Nephron (organoid): ENCODE data around the gene ZNF324.
"Not testable (repeated sequence)": the region's sequence is repeated elsewhere in the genome, so short reads cannot be mapped to it uniquely, and the experiment has no call there.

ENCODE experiments used
- H3K27ac Mint-ChIP-seq, 3 experiments: 2 replicates each; pipeline ENCODE4 v1.8.0; 2020; ENCODE audit warnings: mixed read lengths in 3 of 3, mild to moderate bottlenecking in 2 of 3, moderate library complexity in 1 of 3
- H3K27me3 Mint-ChIP-seq: 2 replicates; pipeline ENCODE4 v1.8.0; 2021; ENCODE audit warnings: low read depth, mild to moderate bottlenecking, moderate library complexity, mixed read lengths
- H3K36me3 Mint-ChIP-seq: 2 replicates; pipeline ENCODE4 v1.8.0; 2020; ENCODE audit warnings: low read depth, mixed read lengths
- H3K4me1 Mint-ChIP-seq: 2 replicates; pipeline ENCODE4 v1.8.0; 2020; ENCODE audit warnings: mixed read lengths
- H3K4me3 Mint-ChIP-seq, 3 experiments: 2 replicates each; pipeline ENCODE4 v1.8.0; 2020; ENCODE audit warnings: mild to moderate bottlenecking in 3 of 3, mixed read lengths in 3 of 3, moderate library complexity in 2 of 3
- H3K9me3 Mint-ChIP-seq: 2 replicates; pipeline ENCODE4 v1.8.0; 2020; ENCODE audit warnings: mixed read lengths
- CTCF ChIP-seq, 3 experiments: fragments of 200-600 bp; sonication (generic); IDR thresholded peaks; one replicate each; pipeline ENCODE4 v1.5.0; 2021; ENCODE audit warnings: antibody characterized with exemption in 3 of 3; ENCODE audit not compliant: unreplicated experiment in 3 of 3

The ZNF324 gene

DNA sequence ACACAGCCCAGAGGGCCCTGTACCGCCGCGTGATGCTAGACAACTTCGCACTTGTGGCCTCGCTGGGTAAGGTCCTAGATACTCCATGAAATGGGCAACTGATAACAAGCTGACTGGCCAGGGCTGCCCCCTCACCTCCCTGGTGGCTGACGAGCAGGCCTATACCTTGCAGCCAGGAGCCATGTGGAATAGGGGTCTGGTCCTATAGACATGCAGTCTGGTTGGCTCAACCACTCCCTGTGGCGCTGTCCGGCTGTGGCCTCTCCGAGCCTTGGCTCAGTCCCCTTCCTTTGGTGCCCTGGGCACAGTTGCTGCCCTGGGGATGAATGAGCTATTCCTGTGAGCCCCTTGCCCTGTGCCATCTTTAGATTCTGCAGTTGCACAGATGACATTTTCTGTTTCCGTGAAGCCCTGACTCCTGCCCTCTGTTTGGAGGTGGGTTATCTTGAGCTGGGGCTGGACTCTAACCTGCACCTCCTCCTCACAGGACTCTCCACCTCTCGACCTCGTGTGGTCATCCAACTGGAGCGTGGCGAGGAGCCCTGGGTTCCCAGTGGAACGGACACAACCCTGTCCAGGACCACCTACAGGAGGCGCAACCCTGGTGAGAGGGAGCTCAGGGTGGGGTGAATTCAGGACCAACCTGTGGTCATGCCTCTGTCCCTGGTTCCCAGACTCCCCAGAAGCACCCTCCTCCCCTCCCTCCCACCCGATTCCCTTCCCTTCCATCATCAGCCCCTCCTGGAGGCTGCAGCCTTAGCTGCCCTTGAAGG is 2.5 kb downstream of the ZNF324 start:
- Mint-ChIP-seq H3K36me3 (peaks cover 11% of the 10 kb centered on the region), H3K4me1 (peaks cover 12% of the 10 kb centered on the region), H3K9me3 (no peaks in the 10 kb centered on the region), H3K27me3 (peaks cover 3% of the 10 kb centered on the region), H3K27ac (no peak overlapping the region), H3K4me3 (peak overlapping the region; percentile 86 to 89 (median 87))
- no peak for TF ChIP-seq CTCF (IDR thresholded peaks at IDR 0.05; ENCODE audit: unreplicated experiment in 3 of 3)

- peaks cover 12% of the 10 kb centered on the region for H3K4me1 Mint-ChIP-seq
- H3K9me3 Mint-ChIP-seq, H3K27me3 Mint-ChIP-seq, H3K27ac Mint-ChIP-seq: not testable (repeated sequence)
- H3K36me3 Mint-ChIP-seq, result peaks cover 11% of the 10 kb centered on the region
- H3K4me3 Mint-ChIP-seq, result peak overlapping the region in 2 of 3 experiments; percentile 43 to 57
These were observed 4.1 kb downstream of the ZNF324 start for GRCh38 chr19:58470837-58471543.

DNA sequence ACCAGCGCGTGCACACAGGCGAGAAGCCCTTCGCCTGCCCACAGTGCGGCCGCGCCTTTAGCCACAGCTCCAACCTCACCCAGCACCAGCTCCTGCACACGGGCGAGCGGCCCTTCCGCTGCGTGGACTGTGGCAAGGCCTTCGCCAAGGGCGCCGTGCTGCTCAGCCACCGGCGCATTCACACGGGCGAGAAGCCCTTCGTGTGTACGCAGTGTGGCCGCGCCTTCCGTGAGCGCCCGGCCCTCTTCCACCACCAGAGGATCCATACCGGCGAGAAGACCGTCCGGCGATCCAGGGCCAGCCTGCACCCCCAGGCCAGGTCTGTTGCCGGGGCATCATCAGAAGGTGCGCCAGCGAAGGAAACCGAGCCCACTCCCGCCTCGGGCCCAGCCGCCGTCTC is 4.9 kb downstream of the ZNF324 start:
- Mint-ChIP-seq H3K4me1 (peaks cover 14% of the 10 kb centered on the region), H3K9me3 (no peaks in the 10 kb centered on the region), H3K27ac (no peak overlapping the region), H3K36me3 (peaks cover 11% of the 10 kb centered on the region), H3K4me3 (no peak overlapping the region), H3K27me3 (no peaks in the 10 kb centered on the region)
- no peak for TF ChIP-seq CTCF (IDR thresholded peaks at IDR 0.05; ENCODE audit: unreplicated experiment in 3 of 3)

DNA sequence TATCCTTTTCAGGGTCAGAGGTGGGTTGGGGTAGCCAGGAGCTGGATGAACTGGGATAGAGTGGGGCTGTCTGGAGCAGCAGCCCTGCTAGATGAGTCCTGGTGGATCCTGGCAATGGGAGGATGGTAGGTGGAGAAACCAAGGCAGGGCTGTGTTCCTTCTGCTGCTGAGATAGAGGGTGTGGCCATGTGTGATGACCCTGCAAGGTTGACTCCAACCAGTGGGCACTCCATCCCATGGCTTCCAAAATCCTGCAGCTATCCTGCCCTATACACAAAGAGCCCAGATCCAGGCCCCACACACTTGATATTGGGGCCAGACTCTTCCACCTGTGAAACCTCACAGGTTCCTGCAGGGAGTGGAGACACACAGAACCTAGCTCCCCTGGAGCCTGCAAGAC is 6.9 kb downstream of the ZNF324 start:
- TF ChIP-seq CTCF (IDR thresholded peaks at IDR 0.05; ENCODE audit: unreplicated experiment in 3 of 3), result no peak
- peak overlapping the region; percentile 68 to 96 (median 92) for H3K4me3 Mint-ChIP-seq

GRCh38 chr19:58474291-58474996 is 7.6 kb downstream of the ZNF324 start:
- Mint-ChIP-seq H3K4me1 (peaks cover 6% of the 10 kb centered on the region), H3K36me3 (peaks cover 15% of the 10 kb centered on the region), H3K27ac (peak overlapping the region in 2 of 3 experiments; percentile 31 to 62), H3K27me3 (no peaks in the 10 kb centered on the region), H3K9me3 (no peaks in the 10 kb centered on the region), H3K4me3 (peak overlapping the region; percentile 91 to 96 (median 92))
- no peak for TF ChIP-seq CTCF (IDR thresholded peaks at IDR 0.05; ENCODE audit: unreplicated experiment in 3 of 3)

More for the DNA sequence above, 6.9 kb downstream of the ZNF324 start:
- Mint-ChIP-seq H3K4me1 (peaks cover 6% of the 10 kb centered on the region), H3K27ac (peak overlapping the region in 1 of 3 experiments; percentile 62), H3K9me3 (no peaks in the 10 kb centered on the region), H3K36me3 (peaks cover 11% of the 10 kb centered on the region), H3K27me3 (no peaks in the 10 kb centered on the region)
